A673 (cell line): ENCODE measurements around the gene GAGE12C.
"Not testable (repeated sequence)": the region's sequence is repeated elsewhere in the genome, so short reads cannot be mapped to it uniquely, and the experiment has no call there.

Experiments used
- EZH2 ChIP-seq: fragments of 200-600 bp; sonication (generic); IDR thresholded peaks from 2 replicates; pipeline ENCODE4 v1.6.1; 2017; ENCODE audit warnings: borderline replicate concordance, low read depth, mild to moderate bottlenecking, mixed read lengths, antibody characterized with exemption, low read length; ENCODE audit not compliant: poor library complexity, severe bottlenecking
- TF ChIP-seq, protein P1 (sequence below): fragments of 300-800, 200-600 bp; sonication (generic); conservative IDR thresholded peaks from 2 replicates; pipeline ENCODE4 v1.5.1; 2017; ENCODE audit warnings: low read depth, mild to moderate bottlenecking, antibody characterized with exemption, low read length, moderate library complexity, mixed read lengths

DNA sequence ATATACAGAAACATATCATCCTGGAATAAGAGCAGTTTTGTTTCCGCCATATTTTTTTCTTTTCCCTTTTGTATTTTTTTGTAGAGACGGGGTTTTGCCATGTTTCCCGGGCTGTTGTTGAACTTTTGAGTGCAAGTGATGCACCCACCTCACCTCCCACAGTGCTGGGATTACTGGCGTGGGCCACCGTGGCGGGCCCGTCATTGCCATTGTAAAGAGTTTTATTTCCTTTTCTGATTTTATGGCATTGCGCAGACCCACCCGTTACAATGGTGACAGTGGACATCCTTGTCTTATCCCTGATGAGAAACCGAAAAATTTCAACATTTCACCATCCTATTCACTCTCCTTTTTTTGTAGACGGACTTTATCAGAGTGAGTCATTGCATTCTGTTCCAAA, 36.8 kb downstream of the GAGE12C start:
- TF ChIP-seq, protein P1, sequence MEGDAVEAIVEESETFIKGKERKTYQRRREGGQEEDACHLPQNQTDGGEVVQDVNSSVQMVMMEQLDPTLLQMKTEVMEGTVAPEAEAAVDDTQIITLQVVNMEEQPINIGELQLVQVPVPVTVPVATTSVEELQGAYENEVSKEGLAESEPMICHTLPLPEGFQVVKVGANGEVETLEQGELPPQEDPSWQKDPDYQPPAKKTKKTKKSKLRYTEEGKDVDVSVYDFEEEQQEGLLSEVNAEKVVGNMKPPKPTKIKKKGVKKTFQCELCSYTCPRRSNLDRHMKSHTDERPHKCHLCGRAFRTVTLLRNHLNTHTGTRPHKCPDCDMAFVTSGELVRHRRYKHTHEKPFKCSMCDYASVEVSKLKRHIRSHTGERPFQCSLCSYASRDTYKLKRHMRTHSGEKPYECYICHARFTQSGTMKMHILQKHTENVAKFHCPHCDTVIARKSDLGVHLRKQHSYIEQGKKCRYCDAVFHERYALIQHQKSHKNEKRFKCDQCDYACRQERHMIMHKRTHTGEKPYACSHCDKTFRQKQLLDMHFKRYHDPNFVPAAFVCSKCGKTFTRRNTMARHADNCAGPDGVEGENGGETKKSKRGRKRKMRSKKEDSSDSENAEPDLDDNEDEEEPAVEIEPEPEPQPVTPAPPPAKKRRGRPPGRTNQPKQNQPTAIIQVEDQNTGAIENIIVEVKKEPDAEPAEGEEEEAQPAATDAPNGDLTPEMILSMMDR, result not testable (repeated sequence)
- TF ChIP-seq EZH2, result not testable (repeated sequence)
